SK-N-SH treated with all-trans-retinoic acid at 6 μM for 48 hours (cell line): Measurements from ENCODE around the gene ZNF664.

Source experiments
- ARNTL ChIP-seq: fragments of 450-650 bp; formaldehyde crosslinking; IDR thresholded peaks from 2 replicates; pipeline ENCODE4 v1.5.0; 2020; ENCODE audit warnings: low read depth, mild to moderate bottlenecking, moderate library complexity, borderline replicate concordance
- CREB5 ChIP-seq: fragments of 250-450 bp; sonication (Bioruptor Pico); IDR thresholded peaks from 2 replicates; pipeline ENCODE4 v1.5.1; 2020; ENCODE audit warnings: low read depth, mild to moderate bottlenecking, moderate library complexity
- PATZ1 ChIP-seq: fragments of 250-450 bp; sonication (Bioruptor Pico); IDR thresholded peaks from 2 replicates; pipeline ENCODE4 v1.8.0; 2020; ENCODE audit warnings: mild to moderate bottlenecking, moderate library complexity, borderline replicate concordance
- RARB ChIP-seq: fragments of 250-450 bp; sonication (Bioruptor Pico); IDR thresholded peaks from 2 replicates; pipeline ENCODE4 v1.8.0; 2021; ENCODE audit warnings: mild to moderate bottlenecking, moderate library complexity
- TOX ChIP-seq: fragments of 250-450 bp; sonication (Bioruptor Pico); IDR thresholded peaks from 2 replicates; pipeline ENCODE4 v1.8.0; 2021; ENCODE audit warnings: mild to moderate bottlenecking, moderate library complexity, borderline replicate concordance
- ZFP3 ChIP-seq: fragments of 250-450 bp; sonication (Bioruptor Pico); IDR thresholded peaks from 2 replicates; pipeline ENCODE4 v1.5.0; 2020; ENCODE audit warnings: mild to moderate bottlenecking, moderate library complexity
- ZNF8 ChIP-seq: fragments of 450-650 bp; formaldehyde crosslinking; IDR thresholded peaks from 2 replicates; pipeline ENCODE4 v1.5.0; 2020; ENCODE audit warnings: mild to moderate bottlenecking, moderate library complexity

GRCh38 chr12:123971449-123971769, 1.6 kb upstream of the ZNF664 start:
- no peak for TF ChIP-seq ZNF8 (CRISPR knock-in tag)
- TF ChIP-seq ARNTL (CRISPR knock-in tag): no peak
- no peak for TF ChIP-seq ZFP3 (CRISPR knock-in tag)
- no peak for TF ChIP-seq TOX (CRISPR knock-in tag)
- TF ChIP-seq PATZ1 (CRISPR knock-in tag): no peak
- TF ChIP-seq CREB5 (CRISPR knock-in tag): no peak
- TF ChIP-seq RARB (CRISPR knock-in tag): no peak
